ENCODE measurements around the gene PTGIR. TPM values are rescaled to one million over a fixed set of nuclear protein-coding genes. Genes with fewer than 3 reads are reported as not detected.
A peak's percentile ranks its signal among the peaks of the same experiment; 100 is the strongest.

Gene PTGIR
- total RNA-seq, 2 donors from 2014 or later = 0.82 TPM

DNA sequence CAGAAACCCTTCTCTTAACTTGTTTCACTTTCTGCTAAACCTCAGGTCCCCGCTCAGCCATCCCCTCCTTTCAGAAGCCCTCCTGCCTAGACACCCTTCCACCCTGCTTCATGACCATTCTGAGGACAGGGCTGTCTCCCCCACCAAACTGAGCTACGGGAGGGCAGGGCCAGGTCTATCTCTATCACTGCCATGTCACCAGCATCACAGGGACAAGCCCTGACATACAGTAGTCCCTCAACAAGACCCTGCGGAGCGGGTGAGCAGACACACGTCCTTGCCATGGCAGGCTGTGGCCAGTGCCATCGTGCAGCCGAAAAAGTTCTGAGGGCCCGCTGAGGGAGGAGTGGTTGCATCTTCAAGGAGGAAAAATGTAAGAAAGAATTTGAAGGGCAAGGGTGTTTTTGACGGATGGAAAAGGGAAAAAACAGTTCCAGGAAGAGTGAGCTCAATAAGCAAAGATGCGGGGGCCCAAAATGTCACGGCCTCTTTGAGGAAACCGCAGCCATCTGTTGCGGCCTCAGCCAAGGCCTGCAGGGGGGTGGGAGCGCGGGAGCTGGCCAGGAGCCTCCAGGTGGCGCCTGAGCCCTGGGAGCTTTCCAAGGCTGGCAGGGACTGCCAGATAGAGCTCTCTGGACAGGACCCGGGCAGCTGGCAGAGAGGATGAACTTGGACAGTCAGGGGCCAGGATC is 8.1 kb downstream of the PTGIR start:
- Histone ChIP-seq H3K9ac (ENCODE audit: low read depth in 2 of 2, low read length in 2 of 2) (peak overlapping the region; percentile 26 to 30), H3K27ac (no peak overlapping the region), H3K9me3 (no peaks in the 10 kb centered on the region), H3K4me3 (no peak overlapping the region), H3K36me3 (no peaks in the 10 kb centered on the region), H3K4me1 (peaks cover 5% of the 10 kb centered on the region), H3K27me3 (no peaks in the 10 kb centered on the region)
- intact Hi-C loops (cut with DNase I) = no loop called here
- DNase-seq = no peak
- TF ChIP-seq, protein P1, sequence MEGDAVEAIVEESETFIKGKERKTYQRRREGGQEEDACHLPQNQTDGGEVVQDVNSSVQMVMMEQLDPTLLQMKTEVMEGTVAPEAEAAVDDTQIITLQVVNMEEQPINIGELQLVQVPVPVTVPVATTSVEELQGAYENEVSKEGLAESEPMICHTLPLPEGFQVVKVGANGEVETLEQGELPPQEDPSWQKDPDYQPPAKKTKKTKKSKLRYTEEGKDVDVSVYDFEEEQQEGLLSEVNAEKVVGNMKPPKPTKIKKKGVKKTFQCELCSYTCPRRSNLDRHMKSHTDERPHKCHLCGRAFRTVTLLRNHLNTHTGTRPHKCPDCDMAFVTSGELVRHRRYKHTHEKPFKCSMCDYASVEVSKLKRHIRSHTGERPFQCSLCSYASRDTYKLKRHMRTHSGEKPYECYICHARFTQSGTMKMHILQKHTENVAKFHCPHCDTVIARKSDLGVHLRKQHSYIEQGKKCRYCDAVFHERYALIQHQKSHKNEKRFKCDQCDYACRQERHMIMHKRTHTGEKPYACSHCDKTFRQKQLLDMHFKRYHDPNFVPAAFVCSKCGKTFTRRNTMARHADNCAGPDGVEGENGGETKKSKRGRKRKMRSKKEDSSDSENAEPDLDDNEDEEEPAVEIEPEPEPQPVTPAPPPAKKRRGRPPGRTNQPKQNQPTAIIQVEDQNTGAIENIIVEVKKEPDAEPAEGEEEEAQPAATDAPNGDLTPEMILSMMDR (IDR thresholded peaks at IDR 0.05) = peak; percentile 46

DNA sequence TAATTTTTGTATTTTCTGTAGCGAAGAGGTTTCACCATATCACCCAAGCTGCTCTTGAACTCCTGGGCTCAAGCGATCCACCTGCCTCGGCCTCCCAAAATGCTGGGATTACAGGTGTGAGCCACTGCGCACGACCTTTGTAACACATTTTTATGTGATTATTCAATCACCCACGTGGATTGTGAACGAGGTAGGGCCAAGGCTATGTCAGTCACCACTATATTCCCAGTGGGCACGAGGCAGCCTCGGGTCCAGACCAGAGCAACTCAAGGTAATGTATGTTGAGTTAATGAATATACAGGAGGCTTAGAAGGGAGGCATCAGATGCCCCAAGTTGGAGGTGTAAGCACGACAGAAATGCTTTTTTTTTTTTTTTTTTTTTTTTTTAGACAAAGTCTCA is 8.9 kb downstream of the PTGIR start:
- DNase-seq = no peak
- Histone ChIP-seq H3K4me1 (peaks cover 5% of the 10 kb centered on the region), H3K27ac (no peak overlapping the region), H3K27me3 (no peaks in the 10 kb centered on the region), H3K4me3 (no peak overlapping the region), H3K9me3 (no peaks in the 10 kb centered on the region), H3K9ac (ENCODE audit: low read depth in 2 of 2, low read length in 2 of 2) (no peak overlapping the region), H3K36me3 (no peaks in the 10 kb centered on the region)
- TF ChIP-seq, protein P1 (IDR thresholded peaks at IDR 0.05) = no peak
- intact Hi-C loops (cut with DNase I) = loop anchor here (2.0 kb wide), 1 partner anchor 47 kb away; no protein-coding TSS in a partner anchor

DNA sequence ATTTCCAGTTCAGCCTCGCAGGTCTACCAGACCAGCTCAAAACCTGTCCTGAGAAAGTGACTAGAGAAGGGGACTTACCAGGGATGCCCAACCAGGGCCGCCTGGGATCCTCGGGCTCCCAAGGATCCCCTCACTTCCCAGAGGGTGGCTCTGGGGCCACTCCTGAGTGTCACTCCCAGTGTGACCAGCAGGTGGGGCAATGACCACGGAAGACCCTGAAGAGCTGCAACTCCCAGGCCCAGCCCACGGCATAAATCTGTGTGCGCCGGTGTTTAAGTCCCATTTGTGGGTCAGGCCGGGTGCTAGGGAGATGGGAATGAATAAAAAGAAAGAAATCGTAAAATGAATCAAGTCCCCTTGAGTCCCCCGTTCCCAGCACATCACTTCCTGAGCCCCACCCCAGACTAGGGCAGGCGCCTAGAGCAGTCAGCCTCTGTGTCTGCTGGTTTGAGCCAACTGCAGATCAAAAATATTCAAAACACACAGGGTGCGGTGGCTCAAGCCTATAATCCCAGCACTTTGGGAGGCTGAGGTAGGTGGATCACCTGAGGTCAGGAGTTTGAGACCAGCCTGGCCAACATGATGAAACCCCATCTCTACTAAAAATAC is 10.7 kb downstream of the PTGIR start:
- H3K4me1 ChIP-seq = no peaks in the 10 kb centered on the region
- no peak overlapping the region for H3K9ac ChIP-seq (ENCODE audit: low read depth in 2 of 2, low read length in 2 of 2)
- intact Hi-C loops (cut with DNase I) = loop anchor here (2.0 kb wide), 1 partner anchor 49 kb away; no protein-coding TSS in a partner anchor
- no peaks in the 10 kb centered on the region for H3K9me3 ChIP-seq
- H3K36me3 ChIP-seq = no peaks in the 10 kb centered on the region
- TF ChIP-seq, protein P1 (IDR thresholded peaks at IDR 0.05) = peak; percentile 82
- DNase-seq = peak; percentile 85
- H3K27ac ChIP-seq = no peak overlapping the region
- no peaks in the 10 kb centered on the region for H3K27me3 ChIP-seq
- H3K4me3 ChIP-seq = no peak overlapping the region

DNA sequence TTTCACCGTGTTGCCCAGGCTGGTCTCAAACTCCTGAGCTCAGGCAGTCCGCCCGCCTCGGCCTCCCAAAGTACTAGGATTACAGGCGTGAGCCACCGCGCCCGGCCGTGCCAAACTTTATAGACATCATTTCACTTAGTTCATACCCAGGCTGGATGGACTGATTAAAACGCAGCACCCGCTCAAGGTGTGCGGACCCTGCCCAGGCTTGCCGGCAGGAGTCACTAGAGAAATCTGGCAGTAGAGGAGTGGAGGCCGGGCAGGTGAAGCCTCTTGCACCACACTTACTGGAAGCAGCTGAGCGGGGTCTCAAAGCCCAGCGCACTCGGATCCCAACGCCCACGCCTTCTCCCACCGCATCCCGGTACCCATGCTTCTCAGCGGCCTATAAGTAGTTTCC is 11.4 kb downstream of the PTGIR start:
- H3K27ac ChIP-seq = no peak overlapping the region

DNA sequence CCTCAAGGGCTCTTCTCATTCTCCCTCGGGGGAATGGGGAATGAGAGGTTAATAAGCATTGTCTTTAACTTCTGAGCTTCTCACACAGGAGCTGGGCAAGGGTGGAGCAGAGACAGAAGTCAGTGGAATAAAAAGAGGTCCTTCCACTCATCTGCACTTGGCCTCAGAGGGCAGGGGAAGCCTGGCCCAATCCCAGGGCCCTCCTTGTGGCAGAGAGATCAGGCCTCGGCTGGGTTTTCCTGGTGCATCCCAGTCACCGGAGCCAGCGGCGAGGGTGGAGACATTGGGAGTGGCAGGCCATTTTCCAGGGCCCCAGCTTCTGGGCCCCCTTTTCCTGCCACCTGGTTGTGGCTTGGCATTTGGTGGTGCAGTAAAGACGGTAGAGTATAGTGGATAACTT is 13.1 kb downstream of the PTGIR start:
- DNase-seq = no peak
- no peaks in the 10 kb centered on the region for H3K27me3 ChIP-seq
- intact Hi-C loops (cut with DNase I) = no loop called here
- TF ChIP-seq, protein P1 (IDR thresholded peaks at IDR 0.05) = no peak
- no peak overlapping the region for H3K27ac ChIP-seq
- no peak overlapping the region for H3K9ac ChIP-seq (ENCODE audit: low read depth in 2 of 2, low read length in 2 of 2)
- no peaks in the 10 kb centered on the region for H3K9me3 ChIP-seq
- H3K4me3 ChIP-seq = no peak overlapping the region
- no peaks in the 10 kb centered on the region for H3K4me1 ChIP-seq
- H3K36me3 ChIP-seq = peaks cover 15% of the 10 kb centered on the region

More for the DNA sequence above, 11.4 kb downstream of the PTGIR start:
- Histone ChIP-seq H3K36me3 (peaks cover 2% of the 10 kb centered on the region), H3K4me1 (no peaks in the 10 kb centered on the region), H3K4me3 (no peak overlapping the region), H3K9ac (ENCODE audit: low read depth in 2 of 2, low read length in 2 of 2) (no peak overlapping the region), H3K9me3 (no peaks in the 10 kb centered on the region), H3K27me3 (no peaks in the 10 kb centered on the region)
- DNase-seq = no peak
- TF ChIP-seq, protein P1 (IDR thresholded peaks at IDR 0.05) = no peak
- intact Hi-C loops (cut with DNase I) = no loop called here
